GM12892 (cell line): ENCODE results near the gene NINJ2.

Experiments used
- POLR2A ChIP-seq: IDR thresholded peaks from 2 replicates; pipeline ENCODE4 v1.6.1; 2011; ENCODE audit warnings: low read depth, low read length, control low read depth
- POLR2AphosphoS5 ChIP-seq: IDR thresholded peaks from 2 replicates; pipeline ENCODE4 v1.6.1; 2011; ENCODE audit warnings: low read depth, low read length, control low read depth
- TAF1 ChIP-seq: IDR thresholded peaks from 2 replicates; pipeline ENCODE4 v1.6.1; 2011; ENCODE audit warnings: low read depth, mild to moderate bottlenecking, control low read depth, low read length, borderline replicate concordance

DNA sequence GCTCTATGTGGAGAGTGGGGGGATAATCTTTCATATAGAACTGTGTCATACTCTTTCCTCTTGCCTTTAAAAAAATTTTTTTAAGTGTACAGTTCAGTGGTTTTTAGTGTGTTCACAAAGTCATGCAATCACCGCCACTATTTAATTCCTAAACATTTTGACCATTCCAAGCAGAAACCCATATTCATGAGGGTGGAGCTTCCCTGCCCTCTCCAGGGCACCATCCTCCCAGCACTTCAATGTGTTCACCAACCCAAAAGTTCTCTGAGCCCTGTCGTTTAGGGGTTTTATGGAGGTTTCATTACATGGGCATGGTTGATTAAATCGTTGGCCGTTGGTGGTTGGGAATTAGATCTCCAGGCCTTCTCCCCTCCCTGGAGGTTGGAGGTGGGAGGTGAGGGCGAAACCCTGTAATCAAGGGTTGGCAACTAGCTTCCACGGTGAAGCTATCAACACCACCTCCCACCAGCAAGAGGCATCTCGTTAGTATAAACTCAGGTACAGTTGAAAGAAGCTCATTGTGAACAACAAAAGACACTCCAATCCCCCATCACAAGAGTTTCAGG is 46.3 kb upstream of the NINJ2 start:
- no peak for TF ChIP-seq POLR2AphosphoS5
- no peak for TF ChIP-seq POLR2A
- no peak for TF ChIP-seq TAF1
